OCI-LY1 (cell line): ENCODE results near the gene CDK5RAP2.

ENCODE experiments used
- H2AFZ ChIP-seq: fragments of 200-600 bp; sonication (generic), shearing (Covaris generic); 2 replicates; pipeline ENCODE4 v1.6.0; 2014; ENCODE audit warnings: antibody characterized with exemption, mild to moderate bottlenecking, low read length
- H3F3A ChIP-seq: fragments of 200-600 bp; sonication (generic), shearing (Covaris generic); 2 replicates; pipeline ENCODE4 v1.6.0; 2014; ENCODE audit warnings: mild to moderate bottlenecking, antibody characterized with exemption, low read length, moderate library complexity; ENCODE audit not compliant: insufficient read depth
- H3K27ac ChIP-seq: fragments of 200-600 bp; sonication (generic); 2 replicates; pipeline ENCODE4 v1.5.1; 2014; ENCODE audit warnings: low read length, mixed run types, mild to moderate bottlenecking, low read depth; ENCODE audit not compliant: poor library complexity, severe bottlenecking
- H3K27me3 ChIP-seq: fragments of 200-600 bp; sonication (generic); 2 replicates; pipeline ENCODE4 v1.6.0; 2014; ENCODE audit warnings: antibody characterized with exemption, mild to moderate bottlenecking, low read length, moderate library complexity; ENCODE audit not compliant: insufficient read depth
- H3K36me3 ChIP-seq: fragments of 200-600 bp; sonication (generic); 2 replicates; pipeline ENCODE4 v1.6.1; 2014; ENCODE audit warnings: mild to moderate bottlenecking, antibody characterized with exemption, low read length, moderate library complexity, mixed read lengths; ENCODE audit not compliant: insufficient read depth
- H3K4me1 ChIP-seq: fragments of 200-600 bp; sonication (generic); 2 replicates; pipeline ENCODE4 v1.5.1; 2014; ENCODE audit warnings: mild to moderate bottlenecking, low read length, moderate library complexity; ENCODE audit not compliant: insufficient read depth, severe bottlenecking
- H3K4me2 ChIP-seq: fragments of 200-600 bp; sonication (generic), shearing (Covaris generic); 2 replicates; pipeline ENCODE4 v1.6.1; 2014; ENCODE audit warnings: low read length
- H3K4me3 ChIP-seq: fragments of 200-600 bp; sonication (generic); 2 replicates; pipeline ENCODE4 v1.5.1; 2014; ENCODE audit warnings: low read length, low read depth, mild to moderate bottlenecking, mixed read lengths; ENCODE audit not compliant: poor library complexity, severe bottlenecking
- H3K79me2 ChIP-seq: fragments of 200-600 bp; shearing (Covaris generic); 2 replicates; pipeline ENCODE4 v1.6.1; 2016; ENCODE audit warnings: mixed run types, low read length, mixed read lengths; ENCODE audit not compliant: insufficient read depth
- H3K9ac ChIP-seq: fragments of 200-600 bp; sonication (generic), shearing (Covaris generic); 2 replicates; pipeline ENCODE4 v1.6.1; 2014; ENCODE audit warnings: mild to moderate bottlenecking, low read length, mixed read lengths
- H3K9me2 ChIP-seq: fragments of 200-600 bp; sonication (generic), shearing (Covaris generic); 2 replicates; pipeline ENCODE4 v1.6.1; 2014; ENCODE audit warnings: low read depth, mild to moderate bottlenecking, low read length, mixed read lengths
- H3K9me3 ChIP-seq: fragments of 200-600 bp; shearing (Covaris generic); 2 replicates; pipeline ENCODE4 v1.6.1; 2014; ENCODE audit warnings: low read length, mixed read lengths
- H4K20me1 ChIP-seq: fragments of 200-600 bp; sonication (generic), shearing (Covaris generic); 2 replicates; pipeline ENCODE4 v1.6.0; 2016; ENCODE audit warnings: mild to moderate bottlenecking, low read length; ENCODE audit not compliant: insufficient read depth
- EZH2 ChIP-seq: fragments of 200-600 bp; sonication (generic), shearing (Covaris generic); IDR thresholded peaks from 2 replicates; pipeline ENCODE4 v1.8.0; 2017; ENCODE audit warnings: borderline replicate concordance, mixed run types, mild to moderate bottlenecking, antibody characterized with exemption, low read length, moderate library complexity, mixed read lengths
- TF ChIP-seq, protein P1 (sequence below): fragments of 200-600 bp; sonication (generic), shearing (Covaris generic); IDR thresholded peaks from 2 replicates; pipeline ENCODE4 v1.5.1; 2017; ENCODE audit warnings: mild to moderate bottlenecking, antibody characterized with exemption, low read length, moderate library complexity, mixed read lengths

The CDK5RAP2 gene

DNA sequence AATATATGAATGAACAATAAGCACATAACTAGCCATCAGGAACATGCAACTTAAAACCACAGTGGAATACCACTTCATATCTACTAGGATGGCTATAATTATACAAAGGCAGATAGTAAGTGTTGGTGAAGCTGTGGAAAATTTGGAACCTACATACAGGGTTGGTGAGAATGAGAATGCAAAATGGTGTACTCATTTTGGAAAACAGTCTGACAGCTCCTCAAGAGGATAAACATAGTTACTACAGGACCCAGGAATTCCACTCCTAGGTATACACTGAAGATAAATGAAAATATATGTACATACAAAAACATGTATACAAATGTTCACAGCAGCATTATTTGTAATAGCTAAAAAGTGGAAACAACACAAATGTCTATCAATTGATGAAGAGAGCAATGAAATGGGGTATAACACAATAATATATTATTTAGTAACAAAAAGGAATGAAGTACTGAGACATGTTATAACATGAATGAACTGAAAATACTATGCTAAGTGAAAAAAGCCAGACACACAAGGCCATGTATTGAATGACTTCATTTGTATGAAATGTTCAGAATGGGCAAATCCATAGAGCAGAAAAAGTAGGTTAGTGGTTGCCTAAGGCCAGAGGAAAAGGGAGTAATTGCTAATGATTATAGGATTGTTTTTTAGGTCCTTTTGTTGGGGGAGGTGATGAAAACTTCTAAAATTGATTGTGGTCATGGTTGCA is 31.2 kb upstream of the CDK5RAP2 start:
- Histone ChIP-seq H2AFZ (no peak overlapping the region), H3K27ac (no peak overlapping the region), H3K9ac (no peak overlapping the region), H3K79me2 (no peaks in the 10 kb centered on the region), H4K20me1 (no peaks in the 10 kb centered on the region), H3F3A (no peaks in the 10 kb centered on the region), H3K4me1 (no peaks in the 10 kb centered on the region), H3K9me2 (no peaks in the 10 kb centered on the region), H3K4me3 (no peak overlapping the region), H3K4me2 (no peak overlapping the region), H3K36me3 (peaks cover 12% of the 10 kb centered on the region; the same call in 1 of the 2 replicates), H3K27me3 (no peaks in the 10 kb centered on the region), H3K9me3 (no peaks in the 10 kb centered on the region)
- no peak for TF ChIP-seq EZH2
- TF ChIP-seq, protein P1, sequence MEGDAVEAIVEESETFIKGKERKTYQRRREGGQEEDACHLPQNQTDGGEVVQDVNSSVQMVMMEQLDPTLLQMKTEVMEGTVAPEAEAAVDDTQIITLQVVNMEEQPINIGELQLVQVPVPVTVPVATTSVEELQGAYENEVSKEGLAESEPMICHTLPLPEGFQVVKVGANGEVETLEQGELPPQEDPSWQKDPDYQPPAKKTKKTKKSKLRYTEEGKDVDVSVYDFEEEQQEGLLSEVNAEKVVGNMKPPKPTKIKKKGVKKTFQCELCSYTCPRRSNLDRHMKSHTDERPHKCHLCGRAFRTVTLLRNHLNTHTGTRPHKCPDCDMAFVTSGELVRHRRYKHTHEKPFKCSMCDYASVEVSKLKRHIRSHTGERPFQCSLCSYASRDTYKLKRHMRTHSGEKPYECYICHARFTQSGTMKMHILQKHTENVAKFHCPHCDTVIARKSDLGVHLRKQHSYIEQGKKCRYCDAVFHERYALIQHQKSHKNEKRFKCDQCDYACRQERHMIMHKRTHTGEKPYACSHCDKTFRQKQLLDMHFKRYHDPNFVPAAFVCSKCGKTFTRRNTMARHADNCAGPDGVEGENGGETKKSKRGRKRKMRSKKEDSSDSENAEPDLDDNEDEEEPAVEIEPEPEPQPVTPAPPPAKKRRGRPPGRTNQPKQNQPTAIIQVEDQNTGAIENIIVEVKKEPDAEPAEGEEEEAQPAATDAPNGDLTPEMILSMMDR: peak; percentile 24; the same call in 1 of the 2 replicates

DNA sequence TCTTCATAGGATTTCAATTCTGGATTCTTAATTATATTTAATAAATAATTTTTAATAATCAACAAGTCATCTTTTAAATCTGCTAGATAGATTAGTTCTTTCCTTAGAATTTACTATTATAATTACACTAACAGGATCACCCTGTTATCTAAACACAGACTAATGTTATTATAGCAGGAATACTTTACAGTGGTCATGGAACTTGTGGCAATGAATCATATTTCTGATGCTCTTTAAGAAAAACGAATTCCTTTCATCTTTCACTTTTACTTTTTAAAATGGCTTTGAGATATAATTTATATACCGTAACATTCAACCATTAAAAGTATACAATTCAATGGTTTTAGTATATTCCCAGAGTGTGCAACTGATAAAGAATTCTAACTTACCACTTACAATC is 29.7 kb upstream of the CDK5RAP2 start:
- no peak overlapping the region for H3K27ac ChIP-seq
- H4K20me1 ChIP-seq: no peaks in the 10 kb centered on the region
- H3K79me2 ChIP-seq: no peaks in the 10 kb centered on the region
- TF ChIP-seq, protein P1: no peak
- TF ChIP-seq EZH2: no peak
- H3K4me3 ChIP-seq: no peak overlapping the region
- H3K4me1 ChIP-seq: no peaks in the 10 kb centered on the region
- no peaks in the 10 kb centered on the region for H3F3A ChIP-seq
- no peaks in the 10 kb centered on the region for H3K9me3 ChIP-seq
- no peaks in the 10 kb centered on the region for H3K27me3 ChIP-seq
- no peak overlapping the region for H3K9ac ChIP-seq
- H3K36me3 ChIP-seq: peaks cover 21% of the 10 kb centered on the region
- no peak overlapping the region for H3K4me2 ChIP-seq
- H3K9me2 ChIP-seq: no peaks in the 10 kb centered on the region
- H2AFZ ChIP-seq: no peak overlapping the region

DNA sequence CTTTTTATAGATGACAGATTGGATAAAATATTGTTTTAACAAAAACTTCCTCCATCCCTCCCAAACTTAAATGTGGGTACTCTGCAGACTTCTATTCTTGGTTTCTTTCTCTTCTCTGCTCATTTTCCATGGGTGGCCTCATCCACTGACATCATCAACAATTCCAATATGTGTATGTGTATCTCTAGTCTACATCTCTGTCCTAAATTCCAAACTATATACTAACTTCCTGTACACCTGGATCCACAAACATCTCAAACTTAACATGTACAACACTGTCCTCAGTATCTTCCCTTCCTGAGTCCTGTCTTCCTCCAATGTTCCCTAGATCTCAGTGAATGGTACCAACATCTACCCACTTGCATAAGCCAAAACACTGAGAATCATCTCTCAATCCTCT is 28.5 kb upstream of the CDK5RAP2 start:
- Histone ChIP-seq H3K27me3 (no peaks in the 10 kb centered on the region), H3K4me3 (no peak overlapping the region), H3K79me2 (no peaks in the 10 kb centered on the region), H4K20me1 (no peaks in the 10 kb centered on the region), H2AFZ (no peak overlapping the region), H3K4me2 (no peak overlapping the region), H3F3A (no peaks in the 10 kb centered on the region), H3K9me2 (no peaks in the 10 kb centered on the region), H3K27ac (no peak overlapping the region), H3K4me1 (no peaks in the 10 kb centered on the region), H3K36me3 (peaks cover 22% of the 10 kb centered on the region), H3K9me3 (no peaks in the 10 kb centered on the region), H3K9ac (no peak overlapping the region)
- TF ChIP-seq, protein P1: no peak
- no peak for TF ChIP-seq EZH2
